Endodermal cell (in vitro differentiated cells): ENCODE data around the gene GALNT2. TPM values are rescaled to one million over a fixed set of nuclear protein-coding genes. Genes with fewer than 3 reads are reported as not detected.

ENCODE experiments used
- DNase-seq: peaks from one replicate; pipeline ENCODE4 v3.0.0-alpha.2; 2017
- H3K27ac ChIP-seq: 2 replicates; pipeline ENCODE4 v1.5.1; 2013; ENCODE audit warnings: mild to moderate bottlenecking, low read depth, low read length, moderate library complexity
- H3K27me3 ChIP-seq: 2 replicates; pipeline ENCODE4 v1.6.1; 2013; ENCODE audit warnings: mild to moderate bottlenecking, low read length, moderate library complexity; ENCODE audit not compliant: insufficient read depth, control insufficient read depth, poor library complexity, severe bottlenecking
- H3K36me3 ChIP-seq: 2 replicates; pipeline ENCODE4 v1.7.0; 2013; ENCODE audit warnings: mild to moderate bottlenecking, low read length, moderate library complexity; ENCODE audit not compliant: control insufficient read depth, insufficient read depth
- H3K4me1 ChIP-seq: one replicate; pipeline ENCODE4 v1.7.0; 2013; ENCODE audit warnings: low read length; ENCODE audit not compliant: control insufficient read depth, insufficient read depth
- H3K4me3 ChIP-seq: 2 replicates; pipeline ENCODE4 v1.5.1; 2013; ENCODE audit warnings: mild to moderate bottlenecking, low read length, moderate library complexity
- H3K9ac ChIP-seq: 2 replicates; pipeline ENCODE4 v1.6.1; 2013; ENCODE audit warnings: mild to moderate bottlenecking, low read length, moderate library complexity; ENCODE audit not compliant: poor library complexity, severe bottlenecking; ENCODE audit errors: extremely low read depth
- H3K9me3 ChIP-seq: 2 replicates; pipeline ENCODE4 v1.6.1; 2013; ENCODE audit warnings: mild to moderate bottlenecking, low read length, moderate library complexity; ENCODE audit not compliant: control insufficient read depth
- H3K27ac Mint-ChIP-seq: 2 replicates; pipeline ENCODE4 v1.8.0; 2020; ENCODE audit warnings: mixed read lengths
- H3K27me3 Mint-ChIP-seq: 2 replicates; pipeline ENCODE4 v1.8.0; 2021; ENCODE audit warnings: mild to moderate bottlenecking, mixed read lengths; ENCODE audit not compliant: insufficient read depth
- H3K36me3 Mint-ChIP-seq: 2 replicates; pipeline ENCODE4 v1.8.0; 2020; ENCODE audit warnings: low read depth, mixed read lengths
- H3K4me1 Mint-ChIP-seq: 2 replicates; pipeline ENCODE4 v1.8.0; 2020; ENCODE audit warnings: mixed read lengths
- H3K4me3 Mint-ChIP-seq: 2 replicates; pipeline ENCODE4 v1.8.0; 2020; ENCODE audit warnings: mild to moderate bottlenecking, moderate library complexity, mixed read lengths
- H3K9me3 Mint-ChIP-seq: 2 replicates; pipeline ENCODE4 v1.8.0; 2020; ENCODE audit warnings: mild to moderate bottlenecking, mixed read lengths
- WGBS, 2 experiments: methylation state at CpG; one replicate each; pipeline versions ENCODE4 v1.1.5 to v1.1.7; 2013; ENCODE audit warnings: missing lambda C conversion rate in 2 of 2, mixed read lengths in 1 of 2; ENCODE audit not compliant: insufficient coverage in 1 of 2, insufficient read length in 1 of 2; 5-methylcytosine and 5-hydroxymethylcytosine counted together
- total RNA-seq, 2 donors: library from RNA; stranded (reverse); fragmentation: NEBNext Ultra II Directional in 1 of 2; extraction: Animal tissue kit (Norgen Biotek cat#: 25700) in 1 of 2; gene quantifications; 2 replicates in 1 of 2; 3 replicates in 1 of 2; pipeline ENCODE4 v1.2.1, GENCODE V29; 2021
- TF ChIP-seq, protein P1 (sequence below): fragments of 200-600 bp; sonication (generic); conservative IDR thresholded peaks from 2 replicates; pipeline ENCODE4 v1.5.0; 2021; ENCODE audit warnings: antibody characterized with exemption, mild to moderate bottlenecking

Gene GALNT2
- total RNA-seq, 2 donors from 2014 or later, result 41.6 to 63.5 TPM

DNA sequence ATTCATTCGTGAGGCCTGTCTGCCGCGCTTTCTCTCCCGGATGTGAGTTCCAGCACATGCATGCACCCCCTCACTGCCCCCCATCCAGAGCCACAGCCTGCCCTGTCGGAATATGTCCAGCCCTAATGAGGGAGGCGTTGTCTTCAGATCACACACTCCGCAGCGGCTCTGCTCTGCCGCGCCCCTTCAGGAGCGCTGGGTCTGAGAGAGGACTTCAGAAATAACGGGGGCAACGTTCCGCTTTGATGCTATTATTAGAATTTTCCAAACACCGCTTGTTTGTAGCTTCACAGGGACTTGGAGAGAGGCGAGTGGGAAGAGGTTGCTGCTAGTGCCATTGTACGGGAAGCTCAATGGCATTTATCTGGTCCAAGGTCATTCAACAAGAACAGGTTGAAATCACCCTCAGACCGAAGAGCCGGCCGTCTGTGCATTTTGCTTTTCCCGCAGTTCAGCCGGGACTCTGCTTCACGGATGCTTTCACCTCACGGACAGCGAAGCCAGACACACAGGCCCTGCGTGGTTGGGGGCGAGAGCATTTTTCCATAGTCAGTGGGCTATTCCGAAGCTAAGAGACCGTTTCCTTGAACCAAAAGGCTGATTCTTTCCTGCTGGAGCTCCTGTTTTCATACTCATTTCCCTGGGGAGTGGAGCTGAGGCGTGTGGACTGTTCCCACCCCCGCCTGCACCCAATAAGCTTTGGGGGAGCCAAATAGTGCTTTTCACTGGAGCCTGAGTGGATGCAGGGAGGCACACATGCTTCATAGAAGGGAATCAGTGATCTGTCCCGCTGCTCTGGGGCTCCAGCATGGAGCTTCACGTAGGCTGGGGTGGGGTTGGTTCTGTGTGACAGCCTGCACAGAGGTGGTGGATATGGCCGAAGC lies 69.7 kb downstream of the GALNT2 start:
- 88 to 91% methylated on average over 25 to 34 of the region's 34 CpGs for WGBS, 2 experiments
- DNase-seq, result no peak
- H3K9ac ChIP-seq, result no peak overlapping the region
- Mint-ChIP-seq H3K36me3 (peaks cover 4% of the 10 kb centered on the region), H3K27me3 (no peaks in the 10 kb centered on the region), H3K4me3 (no peak overlapping the region), H3K9me3 (no peaks in the 10 kb centered on the region), H3K4me1 (peaks cover 7% of the 10 kb centered on the region), H3K27ac (no peak overlapping the region)
- H3K4me3 ChIP-seq, result no peak overlapping the region
- H3K4me1 ChIP-seq, result no peaks in the 10 kb centered on the region
- H3K27ac ChIP-seq, result peak overlapping the region; percentile 71
- H3K36me3 ChIP-seq, result no peaks in the 10 kb centered on the region
- no peaks in the 10 kb centered on the region for H3K9me3 ChIP-seq
- TF ChIP-seq, protein P1, sequence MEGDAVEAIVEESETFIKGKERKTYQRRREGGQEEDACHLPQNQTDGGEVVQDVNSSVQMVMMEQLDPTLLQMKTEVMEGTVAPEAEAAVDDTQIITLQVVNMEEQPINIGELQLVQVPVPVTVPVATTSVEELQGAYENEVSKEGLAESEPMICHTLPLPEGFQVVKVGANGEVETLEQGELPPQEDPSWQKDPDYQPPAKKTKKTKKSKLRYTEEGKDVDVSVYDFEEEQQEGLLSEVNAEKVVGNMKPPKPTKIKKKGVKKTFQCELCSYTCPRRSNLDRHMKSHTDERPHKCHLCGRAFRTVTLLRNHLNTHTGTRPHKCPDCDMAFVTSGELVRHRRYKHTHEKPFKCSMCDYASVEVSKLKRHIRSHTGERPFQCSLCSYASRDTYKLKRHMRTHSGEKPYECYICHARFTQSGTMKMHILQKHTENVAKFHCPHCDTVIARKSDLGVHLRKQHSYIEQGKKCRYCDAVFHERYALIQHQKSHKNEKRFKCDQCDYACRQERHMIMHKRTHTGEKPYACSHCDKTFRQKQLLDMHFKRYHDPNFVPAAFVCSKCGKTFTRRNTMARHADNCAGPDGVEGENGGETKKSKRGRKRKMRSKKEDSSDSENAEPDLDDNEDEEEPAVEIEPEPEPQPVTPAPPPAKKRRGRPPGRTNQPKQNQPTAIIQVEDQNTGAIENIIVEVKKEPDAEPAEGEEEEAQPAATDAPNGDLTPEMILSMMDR, result no peak
- H3K27me3 ChIP-seq, result no peaks in the 10 kb centered on the region

DNA sequence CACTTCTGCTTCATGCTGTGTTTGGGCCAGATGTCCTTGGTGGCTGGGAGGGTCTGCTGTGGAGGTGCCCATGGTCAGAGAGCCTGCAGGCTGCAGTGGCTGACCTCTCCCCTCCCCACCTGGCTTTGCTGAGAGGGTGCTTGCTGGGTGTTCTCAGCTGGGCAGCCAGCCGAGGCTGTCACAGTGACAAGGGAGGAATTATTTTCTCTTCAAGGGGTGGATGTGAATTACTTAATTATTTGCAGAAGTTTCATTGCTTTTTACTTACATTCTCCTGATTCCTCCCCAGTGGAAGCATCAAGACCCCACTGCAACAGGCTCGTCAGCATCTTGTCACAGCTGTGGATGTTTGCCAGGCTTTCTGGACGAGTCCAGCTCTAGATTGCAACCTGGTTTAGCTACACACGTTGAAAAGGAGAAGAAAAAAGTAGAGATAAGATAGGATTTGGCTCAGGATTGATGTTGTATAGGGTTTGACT lies 70.3 kb downstream of the GALNT2 start:
- no peaks in the 10 kb centered on the region for H3K9me3 ChIP-seq
- no peak overlapping the region for H3K4me3 ChIP-seq
- H3K27ac ChIP-seq, result no peak overlapping the region
- Mint-ChIP-seq H3K9me3 (no peaks in the 10 kb centered on the region), H3K4me3 (no peak overlapping the region), H3K36me3 (peaks cover 4% of the 10 kb centered on the region), H3K27ac (no peak overlapping the region), H3K4me1 (peaks cover 7% of the 10 kb centered on the region), H3K27me3 (no peaks in the 10 kb centered on the region)
- WGBS, 2 experiments, result 90 to 94% methylated on average over 3 to 4 of the region's 4 CpGs
- H3K27me3 ChIP-seq, result no peaks in the 10 kb centered on the region
- no peak for DNase-seq
- TF ChIP-seq, protein P1, result no peak
- no peaks in the 10 kb centered on the region for H3K4me1 ChIP-seq
- no peak overlapping the region for H3K9ac ChIP-seq
- no peaks in the 10 kb centered on the region for H3K36me3 ChIP-seq

DNA sequence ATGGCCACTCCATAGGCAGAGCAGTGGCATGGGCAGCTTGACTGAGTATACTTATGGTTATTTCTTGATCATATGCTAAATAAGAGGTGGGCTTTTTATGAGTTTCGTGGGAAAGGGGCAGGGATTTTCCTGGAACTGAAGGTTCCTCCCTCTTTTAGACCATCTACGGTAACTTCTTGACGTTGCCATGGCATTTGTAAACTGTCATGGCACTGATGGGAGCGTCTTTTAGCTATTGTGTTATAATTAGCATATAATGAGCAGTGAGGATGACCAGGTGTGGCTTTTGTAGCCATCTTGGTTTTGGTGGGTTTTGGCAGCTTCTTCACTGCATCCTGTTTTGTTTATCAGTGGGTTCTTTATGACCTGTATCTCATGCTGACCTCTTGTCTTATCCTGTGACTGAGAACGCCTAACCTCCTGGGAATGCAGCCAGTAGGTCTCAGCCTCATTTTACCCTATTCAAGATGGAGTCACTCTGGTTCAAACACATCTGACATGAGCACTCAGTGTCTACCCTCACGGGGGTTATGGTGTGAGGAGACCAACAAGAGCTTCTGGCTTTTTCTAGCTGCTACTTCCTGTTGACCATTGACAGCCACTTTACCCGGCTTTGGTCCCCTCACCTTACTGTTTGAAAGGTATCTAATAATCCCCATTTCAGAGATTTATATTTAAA lies 71.7 kb downstream of the GALNT2 start:
- WGBS, 2 experiments, result 91 to 95% methylated on average over 6 to 7 of the region's 7 CpGs

More for the DNA sequence above, 71.7 kb downstream of the GALNT2 start:
- peaks cover 11% of the 10 kb centered on the region for H3K4me1 Mint-ChIP-seq
- TF ChIP-seq, protein P1, result no peak
- H3K4me3 Mint-ChIP-seq, result no peak overlapping the region
- peaks cover 4% of the 10 kb centered on the region for H3K36me3 Mint-ChIP-seq
- Histone ChIP-seq H3K4me3 (no peak overlapping the region), H3K4me1 (no peaks in the 10 kb centered on the region), H3K27ac (no peak overlapping the region), H3K27me3 (no peaks in the 10 kb centered on the region), H3K36me3 (no peaks in the 10 kb centered on the region), H3K9me3 (no peaks in the 10 kb centered on the region), H3K9ac (no peak overlapping the region)
- H3K27ac Mint-ChIP-seq, result no peak overlapping the region
- DNase-seq, result no peak
- H3K27me3 Mint-ChIP-seq, result no peaks in the 10 kb centered on the region
- no peaks in the 10 kb centered on the region for H3K9me3 Mint-ChIP-seq
